Measurements from ENCODE around the gene HINT2.

The HINT2 gene

DNA sequence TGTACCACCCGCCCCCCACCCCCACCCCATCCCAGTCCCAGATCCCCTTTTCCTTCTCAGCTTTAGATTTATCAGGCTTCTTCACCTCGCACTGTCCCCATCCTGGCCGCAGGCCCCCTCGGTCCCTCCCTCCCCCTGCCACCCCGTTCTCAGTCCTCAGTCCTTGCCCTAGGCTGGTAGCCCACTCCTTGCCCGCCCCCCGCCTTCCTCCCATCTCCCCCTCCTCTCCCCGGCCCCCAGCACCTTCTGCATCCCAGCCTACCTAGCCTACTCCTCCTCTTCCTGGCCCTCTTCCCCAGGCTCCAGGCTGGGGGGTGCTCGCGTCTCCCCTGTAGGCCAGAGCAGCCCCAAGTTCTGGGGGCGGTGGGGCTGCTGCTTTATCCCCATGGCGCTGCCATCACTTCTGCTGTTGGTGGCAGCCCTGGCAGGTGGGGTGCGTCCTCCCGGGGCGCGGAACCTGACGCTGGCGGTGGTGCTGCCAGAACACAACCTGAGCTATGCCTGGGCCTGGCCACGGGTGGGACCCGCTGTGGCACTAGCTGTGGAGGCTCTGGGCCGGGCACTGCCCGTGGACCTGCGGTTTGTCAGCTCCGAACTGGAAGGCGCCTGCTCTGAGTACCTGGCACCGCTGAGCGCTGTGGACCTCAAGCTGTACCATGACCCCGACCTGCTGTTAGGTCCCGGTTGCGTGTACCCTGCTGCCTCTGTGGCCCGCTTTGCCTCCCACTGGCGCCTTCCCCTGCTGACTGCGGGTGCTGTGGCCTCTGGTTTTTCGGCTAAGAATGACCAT, 22.6 kb downstream of the HINT2 start:
- H3K4me3 ChIP-seq (ENCODE audit: low read depth, low read length), result no peak overlapping the region

DNA sequence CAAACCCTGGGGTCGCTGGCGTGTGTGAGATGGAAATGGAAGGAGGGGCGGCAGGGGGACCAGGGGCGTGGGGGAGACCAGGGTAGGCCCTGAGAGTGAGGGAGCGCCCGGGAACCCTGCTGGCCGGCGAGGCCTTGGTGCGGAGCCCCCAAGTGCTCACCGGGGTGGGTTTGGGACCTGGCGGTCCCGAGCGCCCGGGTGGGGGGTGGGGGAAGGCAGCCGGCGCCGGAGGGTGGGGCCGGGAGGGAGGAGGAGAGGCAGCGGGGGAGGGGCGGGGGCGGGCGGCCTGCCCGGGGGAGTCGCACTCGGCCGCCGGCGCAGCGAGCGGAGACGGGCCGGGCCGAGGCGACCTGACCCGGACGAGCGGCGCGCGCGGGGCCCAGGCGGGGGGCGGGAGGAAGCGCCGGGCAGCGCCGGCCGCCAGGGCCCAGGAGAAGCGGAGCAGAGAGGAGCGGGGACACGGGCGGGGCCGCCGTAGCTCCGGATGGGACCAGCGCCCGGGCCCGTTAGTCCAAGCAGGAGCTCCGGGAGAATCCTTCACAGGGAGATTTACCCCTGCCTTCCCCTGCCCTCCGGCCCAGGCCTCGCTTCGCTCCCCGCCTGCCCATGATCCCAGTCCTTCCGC, 23.4 kb downstream of the HINT2 start, which contains the start of gene NPR2:
Gene NPR2 (plus strand): TSS at position 295 of the 625 bp plus-strand sequence. CDS start 818 bp downstream, outside the sequence.
- DNase-seq (ENCODE audit: low read depth), result no peak
- H3K4me3 ChIP-seq (ENCODE audit: low read depth, low read length), result no peak within 1 kb of the TSS

More for the DNA sequence above, 22.6 kb downstream of the HINT2 start:
- TF ChIP-seq, protein P1, sequence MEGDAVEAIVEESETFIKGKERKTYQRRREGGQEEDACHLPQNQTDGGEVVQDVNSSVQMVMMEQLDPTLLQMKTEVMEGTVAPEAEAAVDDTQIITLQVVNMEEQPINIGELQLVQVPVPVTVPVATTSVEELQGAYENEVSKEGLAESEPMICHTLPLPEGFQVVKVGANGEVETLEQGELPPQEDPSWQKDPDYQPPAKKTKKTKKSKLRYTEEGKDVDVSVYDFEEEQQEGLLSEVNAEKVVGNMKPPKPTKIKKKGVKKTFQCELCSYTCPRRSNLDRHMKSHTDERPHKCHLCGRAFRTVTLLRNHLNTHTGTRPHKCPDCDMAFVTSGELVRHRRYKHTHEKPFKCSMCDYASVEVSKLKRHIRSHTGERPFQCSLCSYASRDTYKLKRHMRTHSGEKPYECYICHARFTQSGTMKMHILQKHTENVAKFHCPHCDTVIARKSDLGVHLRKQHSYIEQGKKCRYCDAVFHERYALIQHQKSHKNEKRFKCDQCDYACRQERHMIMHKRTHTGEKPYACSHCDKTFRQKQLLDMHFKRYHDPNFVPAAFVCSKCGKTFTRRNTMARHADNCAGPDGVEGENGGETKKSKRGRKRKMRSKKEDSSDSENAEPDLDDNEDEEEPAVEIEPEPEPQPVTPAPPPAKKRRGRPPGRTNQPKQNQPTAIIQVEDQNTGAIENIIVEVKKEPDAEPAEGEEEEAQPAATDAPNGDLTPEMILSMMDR (IDR thresholded peaks at IDR 0.05; ENCODE audit: low read depth, low read length, missing control alignments), result no peak
- no peak for DNase-seq (ENCODE audit: low read depth)

DNA sequence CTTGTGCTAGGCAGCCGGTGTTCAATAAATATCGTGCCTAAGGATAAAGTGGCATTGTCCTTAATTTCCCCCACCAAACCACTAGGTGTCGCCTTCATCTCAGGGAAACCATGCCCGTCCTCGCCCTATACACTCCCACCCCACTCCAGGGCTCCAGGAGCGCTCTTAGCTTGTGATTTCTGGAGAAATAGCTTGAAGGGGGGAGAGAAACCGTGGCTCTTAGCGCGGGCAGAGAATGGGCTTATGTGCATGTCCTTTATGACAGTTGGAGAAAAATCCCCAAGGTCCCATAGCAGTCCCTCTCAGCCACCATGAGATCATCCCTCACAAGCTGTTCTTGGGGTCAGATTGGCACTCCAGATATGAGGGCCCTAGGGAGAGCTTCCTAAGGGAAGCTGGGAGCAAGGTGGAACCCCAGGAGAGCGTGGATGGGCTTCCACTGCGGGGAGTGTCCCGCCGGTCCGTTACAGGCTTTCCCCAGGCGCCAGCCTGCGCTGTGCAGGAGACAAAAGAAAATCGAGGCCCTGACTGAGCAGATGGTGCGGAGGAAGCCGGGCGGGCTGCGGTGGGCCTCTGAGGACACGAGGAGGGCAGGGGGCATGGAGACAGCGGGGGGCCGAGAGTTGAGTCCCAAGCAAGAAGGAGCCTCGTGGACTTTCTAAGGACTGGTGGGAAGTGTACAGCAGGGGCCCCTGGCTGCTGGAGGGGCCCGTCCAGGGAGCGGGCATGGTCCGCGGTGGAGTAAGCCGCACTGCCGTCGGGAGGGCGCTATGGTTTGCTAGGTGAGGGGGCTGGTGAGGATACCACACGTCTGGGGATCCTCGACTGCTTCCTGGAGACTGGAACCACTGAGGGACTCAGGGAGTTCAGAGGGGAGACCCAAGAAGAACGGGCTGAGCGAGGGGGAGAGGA, 24.2 kb downstream of the HINT2 start:
- no peak overlapping the region for H3K4me3 ChIP-seq (ENCODE audit: low read depth, low read length)
- no peak for DNase-seq (ENCODE audit: low read depth)
- TF ChIP-seq, protein P1 (IDR thresholded peaks at IDR 0.05; ENCODE audit: low read depth, low read length, missing control alignments), result peak; percentile 88

More for the DNA sequence above, 23.4 kb downstream of the HINT2 start, which contains the start of gene NPR2:
- TF ChIP-seq, protein P1 (IDR thresholded peaks at IDR 0.05; ENCODE audit: low read depth, low read length, missing control alignments), result no peak

DNA sequence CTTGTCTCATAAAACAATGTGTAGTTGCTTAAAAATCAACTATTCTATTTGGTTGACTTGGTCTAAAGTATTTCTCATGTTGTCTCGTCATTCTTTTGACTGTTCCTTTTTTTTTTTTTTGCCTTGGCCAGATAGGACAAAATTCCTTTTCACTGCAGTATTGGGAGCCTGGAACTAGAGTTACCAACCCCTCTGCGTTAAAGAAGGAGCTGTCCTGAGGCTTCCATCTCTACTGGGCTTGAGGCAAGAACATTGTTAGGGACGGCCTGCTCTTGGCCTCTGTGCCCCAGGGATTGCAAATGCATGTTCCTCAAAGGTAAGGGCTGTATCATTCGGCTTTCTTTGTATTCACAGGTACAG, 24.8 kb downstream of the HINT2 start:
- no peak overlapping the region for H3K4me3 ChIP-seq (ENCODE audit: low read depth, low read length)
- TF ChIP-seq, protein P1 (IDR thresholded peaks at IDR 0.05; ENCODE audit: low read depth, low read length, missing control alignments), result no peak
- no peak for DNase-seq (ENCODE audit: low read depth)

DNA sequence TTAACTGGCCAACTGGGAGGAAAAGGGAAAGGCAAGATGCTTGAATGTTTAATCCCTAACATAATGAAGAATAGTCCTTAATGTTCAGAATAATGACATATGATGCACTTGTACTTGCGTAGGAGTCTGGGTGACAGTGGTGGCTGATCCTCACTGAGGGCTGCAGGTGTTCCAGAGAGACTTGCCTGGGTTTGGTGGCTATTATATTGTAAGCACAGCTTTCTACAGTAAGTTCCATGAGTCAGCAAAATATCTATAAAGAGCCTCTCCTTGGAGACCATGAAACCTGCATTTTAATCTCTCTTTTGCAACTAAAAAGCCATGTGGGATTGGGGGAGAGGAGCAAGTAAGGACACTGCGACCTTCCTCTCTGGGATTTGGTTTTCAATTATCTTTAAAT, 25.3 kb downstream of the HINT2 start:
- TF ChIP-seq, protein P1 (IDR thresholded peaks at IDR 0.05; ENCODE audit: low read depth, low read length, missing control alignments), result no peak
- H3K4me3 ChIP-seq (ENCODE audit: low read depth, low read length), result no peak overlapping the region
- no peak for DNase-seq (ENCODE audit: low read depth)

DNA sequence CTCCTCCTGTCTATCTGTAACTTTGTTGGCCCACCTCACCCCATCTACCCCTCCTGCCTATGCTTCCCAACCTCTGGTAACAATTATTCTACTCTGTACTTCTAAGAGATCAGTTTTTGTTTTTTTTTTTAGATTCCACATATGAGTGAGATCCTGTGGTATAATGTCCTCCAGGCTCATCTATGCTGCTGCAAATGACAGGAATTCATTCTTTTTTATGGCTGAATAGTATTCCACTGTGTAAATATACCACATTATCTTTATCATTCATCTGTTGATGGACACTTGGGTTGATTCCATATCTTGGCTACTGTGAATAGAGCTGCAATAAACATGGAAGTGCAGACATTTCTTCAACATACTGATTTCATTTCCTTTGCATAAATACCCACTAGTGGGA, 31.4 kb downstream of the HINT2 start:
- TF ChIP-seq, protein P1 (IDR thresholded peaks at IDR 0.05; ENCODE audit: low read depth, low read length, missing control alignments), result no peak

More for the DNA sequence above, 31.4 kb downstream of the HINT2 start:
- no peak overlapping the region for H3K4me3 ChIP-seq (ENCODE audit: low read depth, low read length)
- DNase-seq (ENCODE audit: low read depth), result no peak
